GM19372 (cell line): Measurements from ENCODE around the gene MNX1.

Source experiments
- ATAC-seq: cut with Tn5 transposase; IDR thresholded peaks from one replicate; pipeline ENCODE4 v1.9.1; 2021; ENCODE audit warnings: mild to moderate bottlenecking, low read depth, moderate library complexity; ENCODE audit not compliant: unreplicated experiment

MNX1 gene

DNA sequence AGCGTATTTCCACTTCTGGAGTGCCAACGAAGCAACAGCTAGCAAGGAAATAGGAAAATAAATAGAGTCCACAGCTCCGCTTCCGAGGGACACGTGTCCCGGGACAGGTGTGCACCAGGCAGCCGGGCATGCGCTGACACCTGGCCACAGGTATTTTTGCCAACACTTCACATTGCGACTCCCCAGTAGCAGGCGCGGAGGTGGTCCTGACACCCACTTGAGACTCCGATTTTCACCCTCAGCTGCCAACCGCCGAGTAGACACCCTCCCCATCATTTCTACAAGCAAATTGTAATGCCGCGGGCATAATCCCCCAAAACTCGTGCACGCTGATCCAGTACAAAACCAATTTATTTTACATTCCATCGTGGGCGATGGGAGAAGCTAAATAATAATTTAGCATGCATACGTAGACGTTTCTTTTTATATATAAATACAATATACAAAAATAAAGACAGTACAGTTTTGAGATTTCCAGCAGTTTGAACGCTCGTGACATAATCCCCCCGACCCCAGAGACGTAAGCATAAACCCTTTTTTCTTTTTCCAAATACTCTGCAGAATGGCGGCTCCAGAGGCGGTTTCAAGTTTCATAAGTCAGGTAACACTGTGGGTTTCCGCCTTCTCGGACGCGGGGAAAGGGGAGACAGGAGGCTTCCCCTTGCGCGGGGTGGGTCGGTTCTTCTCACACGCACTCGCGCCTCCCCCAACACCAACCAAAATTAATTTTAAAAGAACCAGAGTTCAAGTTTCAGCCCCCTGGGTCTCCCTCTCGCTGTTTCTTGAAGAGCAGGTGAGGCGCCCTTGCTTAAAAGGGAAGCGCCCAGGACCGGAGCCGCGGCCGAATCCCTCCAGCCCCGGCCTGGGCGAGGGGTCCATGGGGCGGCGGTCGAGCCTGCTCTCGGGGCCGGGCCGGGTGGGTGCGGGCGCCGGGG lies 5.7 kb downstream of the MNX1 start:
- ATAC-seq = no peak

- ATAC-seq = no peak
These were observed 6.5 kb downstream of the MNX1 start for GRCh38 chr7:157003756-157004520.

DNA sequence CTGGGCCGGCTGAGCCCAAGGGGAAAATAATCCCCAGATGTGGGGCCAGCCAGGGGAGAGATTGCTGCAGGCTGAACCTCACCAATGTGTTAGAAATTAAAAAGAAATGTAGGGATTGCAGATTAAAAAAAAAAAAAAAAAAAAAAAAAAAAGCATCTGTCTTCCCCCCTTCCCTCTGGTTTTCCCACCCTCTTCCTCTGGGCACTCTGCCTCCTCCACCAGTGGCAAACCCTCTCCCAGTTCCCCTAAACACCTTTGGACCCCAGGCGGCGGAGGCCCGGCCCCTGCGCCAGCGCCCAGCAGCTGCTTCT lies 7.1 kb downstream of the MNX1 start:
- ATAC-seq = no peak

GRCh38 chr7:157002819-157003421 lies 7.5 kb downstream of the MNX1 start:
- no peak for ATAC-seq

DNA sequence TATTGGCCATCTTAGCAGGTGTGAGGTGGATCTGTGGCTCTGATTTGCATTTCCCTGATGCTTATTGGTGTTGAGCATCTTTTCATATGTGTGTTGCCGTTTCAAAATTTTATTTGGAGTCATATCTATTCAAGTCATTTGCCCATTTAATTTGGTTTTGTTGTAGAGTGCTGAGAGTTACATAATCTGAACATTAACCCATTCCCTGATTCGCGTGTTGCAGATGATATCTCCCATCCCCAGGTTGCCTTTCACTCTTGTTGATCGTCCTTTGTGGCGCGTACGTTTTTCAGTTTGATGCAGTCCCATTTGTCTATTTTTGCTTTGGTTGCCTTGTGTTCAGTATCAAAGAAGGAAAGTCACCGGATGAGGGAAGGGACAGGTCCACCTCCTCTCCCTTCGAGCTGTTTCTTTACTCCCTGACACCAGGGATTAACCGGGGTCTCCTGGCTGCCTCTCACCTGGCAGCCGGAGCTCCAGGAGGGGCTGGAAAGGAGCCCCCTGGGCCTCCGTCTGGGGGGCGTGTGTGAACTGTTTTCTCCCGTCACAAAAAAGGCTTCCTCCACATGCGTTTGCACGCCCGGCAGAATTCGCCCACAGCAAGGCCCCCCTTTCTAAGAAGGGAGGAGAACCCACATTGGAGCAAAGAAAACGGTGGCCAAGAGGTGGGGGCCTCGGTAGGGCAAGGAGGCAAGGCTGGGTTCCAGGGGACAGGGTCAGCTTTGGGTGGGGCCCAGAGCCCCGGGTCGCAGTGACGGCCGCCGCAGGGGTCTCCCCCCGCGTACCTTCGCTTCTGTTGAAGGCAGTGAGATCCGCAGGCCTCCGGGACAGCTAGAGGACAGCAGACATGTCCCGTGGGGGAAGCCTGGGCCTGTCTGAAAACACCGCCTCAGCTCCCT lies 8.3 kb downstream of the MNX1 start:
- no peak for ATAC-seq

- ATAC-seq = no peak
These were observed 9.5 kb downstream of the MNX1 start for GRCh38 chr7:157000741-157001653.

GRCh38 chr7:156999958-157000726 lies 10.3 kb downstream of the MNX1 start:
- no peak for ATAC-seq

GRCh38 chr7:156998988-156999957 lies 11.2 kb downstream of the MNX1 start:
- no peak for ATAC-seq

DNA sequence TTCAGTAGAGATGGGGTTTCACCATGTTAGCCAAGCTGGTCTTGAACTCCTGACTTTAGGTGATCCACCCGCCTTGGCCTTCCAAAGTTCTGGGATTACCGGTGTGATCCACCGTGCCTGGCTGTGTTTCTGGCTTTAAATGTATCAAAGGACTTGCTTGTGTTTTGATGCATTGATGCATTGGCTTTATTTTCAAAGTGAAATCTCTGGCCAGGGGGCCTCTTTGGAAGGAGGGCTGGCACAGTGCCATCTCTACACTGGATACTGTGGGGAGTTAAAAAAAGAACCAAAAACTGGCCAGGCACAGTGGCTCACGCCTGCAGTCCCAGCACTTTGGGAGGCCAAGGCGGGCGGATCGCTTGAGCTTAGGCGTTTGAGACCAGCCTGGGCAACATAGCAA lies 16.0 kb downstream of the MNX1 start:
- no peak for ATAC-seq

DNA sequence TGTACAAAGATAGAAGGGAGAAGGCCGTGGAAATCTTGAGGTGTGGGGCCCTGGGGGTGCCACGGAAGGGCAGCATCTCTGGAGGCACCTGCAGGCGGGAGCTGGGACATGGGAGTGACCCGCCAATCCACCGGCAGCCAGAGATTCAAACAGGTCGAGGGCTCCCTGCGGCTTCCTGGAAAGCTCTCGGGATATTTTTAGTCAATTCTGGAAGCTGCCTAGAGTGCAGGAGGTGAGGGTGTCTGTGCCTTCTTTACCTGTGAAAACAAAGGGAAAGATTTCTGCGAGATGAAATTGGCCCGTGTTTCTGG lies 16.6 kb downstream of the MNX1 start:
- no peak for ATAC-seq

DNA sequence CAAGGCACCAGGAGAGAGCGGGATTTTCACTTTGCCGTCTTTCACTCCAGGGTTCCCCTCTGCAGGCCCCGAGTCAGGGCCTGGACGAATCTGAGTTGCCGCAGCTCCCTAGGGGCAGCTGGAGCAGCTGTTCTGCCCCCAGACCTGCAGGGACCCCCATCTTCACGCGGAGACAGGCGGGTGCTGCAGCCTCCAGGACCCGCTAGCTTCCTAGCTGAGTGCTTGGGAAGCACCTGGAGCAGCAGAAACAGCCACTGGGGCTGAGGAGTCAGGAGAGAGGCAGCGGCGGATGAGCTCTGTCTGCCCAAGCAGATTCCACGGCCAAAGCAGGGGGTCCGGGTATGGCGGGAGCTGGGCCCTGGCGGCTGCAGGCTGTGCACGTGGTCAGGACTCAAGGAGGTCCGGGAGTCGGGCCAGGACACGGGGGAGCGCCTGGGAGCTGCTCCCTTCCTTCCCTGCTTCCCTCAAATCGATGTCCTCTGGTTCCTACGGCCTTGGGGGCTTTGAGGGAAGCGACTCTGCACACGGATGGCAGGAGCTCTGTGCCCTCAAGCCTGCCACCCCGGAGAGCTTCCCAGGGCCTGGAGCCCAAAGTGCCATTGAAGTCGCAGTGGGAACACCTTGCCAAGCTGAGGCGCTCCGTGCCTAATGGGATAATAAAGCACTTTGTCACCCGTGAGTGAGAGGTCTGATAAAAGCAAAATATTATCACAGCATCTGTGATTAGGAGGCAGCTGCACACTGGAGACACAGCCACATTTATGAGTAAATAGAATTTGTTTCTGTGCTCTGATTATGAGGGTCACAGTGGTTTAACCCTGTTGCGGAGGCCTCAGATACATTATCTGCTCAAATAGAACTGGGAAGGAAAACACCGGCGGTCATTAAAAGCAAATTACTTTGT lies 17.2 kb downstream of the MNX1 start:
- ATAC-seq = no peak

DNA sequence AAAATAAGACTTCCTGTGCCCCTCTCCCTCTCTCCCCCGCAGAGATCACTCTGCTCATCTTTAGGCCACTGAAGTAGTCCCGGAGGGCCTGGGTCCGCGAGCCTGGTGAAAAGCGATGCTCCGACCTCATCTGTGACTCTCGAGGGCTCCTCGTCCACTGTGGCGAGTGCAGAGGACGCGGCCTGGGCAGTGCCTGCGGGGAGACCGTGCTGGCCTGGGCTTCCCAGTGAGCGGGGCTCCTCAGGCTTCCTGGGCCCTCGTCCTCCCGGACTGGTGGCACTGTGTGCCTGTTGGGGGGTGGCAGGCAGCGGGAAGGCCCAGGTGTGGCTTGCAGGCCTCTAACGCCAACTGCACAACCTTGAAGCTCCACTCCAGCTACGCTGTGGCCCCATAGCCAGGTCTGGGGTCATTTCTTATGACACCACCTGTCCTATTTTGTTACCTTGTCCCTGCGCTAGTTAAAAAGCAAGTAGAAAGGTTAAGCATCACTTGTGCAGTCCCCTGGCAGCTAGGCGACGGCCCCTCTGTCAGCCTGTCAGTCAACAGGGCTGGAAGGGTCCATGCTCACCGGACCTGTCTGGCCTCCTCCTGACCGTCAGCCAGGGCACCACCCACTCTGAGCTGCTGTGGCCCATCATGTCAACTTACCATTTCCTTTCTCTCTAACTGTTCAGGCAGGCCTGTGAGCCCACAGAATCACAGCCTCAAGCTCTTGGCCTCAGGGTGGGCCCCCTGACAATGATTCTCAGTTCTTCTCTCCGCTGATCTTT lies 20.5 kb downstream of the MNX1 start:
- ATAC-seq = no peak

GRCh38 chr7:156988343-156989185 lies 21.9 kb downstream of the MNX1 start:
- no peak for ATAC-seq

GRCh38 chr7:156986378-156986777 lies 24.1 kb downstream of the MNX1 start:
- ATAC-seq = no peak
